HL-60 (cell line): ENCODE measurements around the gene STRN3.
"Not testable (repeated sequence)": the region's sequence is repeated elsewhere in the genome, so short reads cannot be mapped to it uniquely, and the experiment has no call there.

Experiments
- DNase-seq, 2 experiments: peaks; one replicate each; pipeline ENCODE4 v3.0.0-alpha.2; 2010 to 2020; ENCODE audit warnings: low read depth in 1 of 2, low spot score in 1 of 2
- H3K27ac ChIP-seq: fragments of 250-450 bp; sonication (Bioruptor Pico); replicated peaks from 2 replicates; pipeline ENCODE4 v1.5.1; 2020; ENCODE audit warnings: mild to moderate bottlenecking, moderate library complexity
- H3K27me3 ChIP-seq: fragments of 250-450 bp; sonication (Bioruptor Pico); 2 replicates; pipeline ENCODE4 v1.5.1; 2021; ENCODE audit warnings: mild to moderate bottlenecking, moderate library complexity; ENCODE audit not compliant: insufficient read depth, poor library complexity, severe bottlenecking
- H3K4me3 ChIP-seq: replicated peaks from 2 replicates; pipeline ENCODE4 v1.5.1; 2011; ENCODE audit warnings: mild to moderate bottlenecking, control low read depth, low read length; ENCODE audit not compliant: insufficient read depth
- GABPA ChIP-seq: IDR thresholded peaks from 2 replicates; pipeline ENCODE4 v1.6.1; 2012; ENCODE audit warnings: low read depth
- POLR2AphosphoS5 ChIP-seq: IDR thresholded peaks from 2 replicates; pipeline ENCODE4 v1.6.1; 2012; ENCODE audit warnings: low read depth
- SPI1 ChIP-seq: IDR thresholded peaks from 2 replicates; pipeline ENCODE4 v1.6.1; 2012; ENCODE audit warnings: low read depth, mild to moderate bottlenecking, borderline replicate concordance
- TF ChIP-seq, protein P1 (sequence below): IDR thresholded peaks from one replicate; pipeline ENCODE4 v1.5.1; 2011; ENCODE audit warnings: low read length, control low read depth, inconsistent platforms; ENCODE audit not compliant: insufficient read depth
- TF ChIP-seq, protein P2 (sequence below): IDR thresholded peaks from 2 replicates; pipeline ENCODE4 v1.6.1; 2012; ENCODE audit warnings: low read depth; ENCODE audit not compliant: insufficient replicate concordance

Gene STRN3

GRCh38 chr14:30980106-30980704, 46.0 kb downstream of the STRN3 start:
- H3K27me3 ChIP-seq, H3K4me3 ChIP-seq, H3K27ac ChIP-seq: not testable (repeated sequence)
- TF ChIP-seq, protein P1, sequence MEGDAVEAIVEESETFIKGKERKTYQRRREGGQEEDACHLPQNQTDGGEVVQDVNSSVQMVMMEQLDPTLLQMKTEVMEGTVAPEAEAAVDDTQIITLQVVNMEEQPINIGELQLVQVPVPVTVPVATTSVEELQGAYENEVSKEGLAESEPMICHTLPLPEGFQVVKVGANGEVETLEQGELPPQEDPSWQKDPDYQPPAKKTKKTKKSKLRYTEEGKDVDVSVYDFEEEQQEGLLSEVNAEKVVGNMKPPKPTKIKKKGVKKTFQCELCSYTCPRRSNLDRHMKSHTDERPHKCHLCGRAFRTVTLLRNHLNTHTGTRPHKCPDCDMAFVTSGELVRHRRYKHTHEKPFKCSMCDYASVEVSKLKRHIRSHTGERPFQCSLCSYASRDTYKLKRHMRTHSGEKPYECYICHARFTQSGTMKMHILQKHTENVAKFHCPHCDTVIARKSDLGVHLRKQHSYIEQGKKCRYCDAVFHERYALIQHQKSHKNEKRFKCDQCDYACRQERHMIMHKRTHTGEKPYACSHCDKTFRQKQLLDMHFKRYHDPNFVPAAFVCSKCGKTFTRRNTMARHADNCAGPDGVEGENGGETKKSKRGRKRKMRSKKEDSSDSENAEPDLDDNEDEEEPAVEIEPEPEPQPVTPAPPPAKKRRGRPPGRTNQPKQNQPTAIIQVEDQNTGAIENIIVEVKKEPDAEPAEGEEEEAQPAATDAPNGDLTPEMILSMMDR: peak; percentile 18
- peak; percentile 14 to 47 for DNase-seq

GRCh38 chr14:30977752-30978151, 48.4 kb downstream of the STRN3 start:
- no peak overlapping the region for H3K4me3 ChIP-seq
- H3K27me3 ChIP-seq: no peaks in the 10 kb centered on the region
- TF ChIP-seq, protein P2, sequence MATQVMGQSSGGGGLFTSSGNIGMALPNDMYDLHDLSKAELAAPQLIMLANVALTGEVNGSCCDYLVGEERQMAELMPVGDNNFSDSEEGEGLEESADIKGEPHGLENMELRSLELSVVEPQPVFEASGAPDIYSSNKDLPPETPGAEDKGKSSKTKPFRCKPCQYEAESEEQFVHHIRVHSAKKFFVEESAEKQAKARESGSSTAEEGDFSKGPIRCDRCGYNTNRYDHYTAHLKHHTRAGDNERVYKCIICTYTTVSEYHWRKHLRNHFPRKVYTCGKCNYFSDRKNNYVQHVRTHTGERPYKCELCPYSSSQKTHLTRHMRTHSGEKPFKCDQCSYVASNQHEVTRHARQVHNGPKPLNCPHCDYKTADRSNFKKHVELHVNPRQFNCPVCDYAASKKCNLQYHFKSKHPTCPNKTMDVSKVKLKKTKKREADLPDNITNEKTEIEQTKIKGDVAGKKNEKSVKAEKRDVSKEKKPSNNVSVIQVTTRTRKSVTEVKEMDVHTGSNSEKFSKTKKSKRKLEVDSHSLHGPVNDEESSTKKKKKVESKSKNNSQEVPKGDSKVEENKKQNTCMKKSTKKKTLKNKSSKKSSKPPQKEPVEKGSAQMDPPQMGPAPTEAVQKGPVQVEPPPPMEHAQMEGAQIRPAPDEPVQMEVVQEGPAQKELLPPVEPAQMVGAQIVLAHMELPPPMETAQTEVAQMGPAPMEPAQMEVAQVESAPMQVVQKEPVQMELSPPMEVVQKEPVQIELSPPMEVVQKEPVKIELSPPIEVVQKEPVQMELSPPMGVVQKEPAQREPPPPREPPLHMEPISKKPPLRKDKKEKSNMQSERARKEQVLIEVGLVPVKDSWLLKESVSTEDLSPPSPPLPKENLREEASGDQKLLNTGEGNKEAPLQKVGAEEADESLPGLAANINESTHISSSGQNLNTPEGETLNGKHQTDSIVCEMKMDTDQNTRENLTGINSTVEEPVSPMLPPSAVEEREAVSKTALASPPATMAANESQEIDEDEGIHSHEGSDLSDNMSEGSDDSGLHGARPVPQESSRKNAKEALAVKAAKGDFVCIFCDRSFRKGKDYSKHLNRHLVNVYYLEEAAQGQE: no peak
- TF ChIP-seq, protein P1: no peak
- TF ChIP-seq GABPA (no peak), SPI1 (no peak), POLR2AphosphoS5 (no peak)
- H3K27ac ChIP-seq: no peak overlapping the region
- no peak for DNase-seq

GRCh38 chr14:30974628-30975027, 51.6 kb downstream of the STRN3 start:
- no peak for TF ChIP-seq GABPA
- no peak for TF ChIP-seq POLR2AphosphoS5
- TF ChIP-seq, protein P1: no peak
- Histone ChIP-seq H3K4me3 (no peak overlapping the region), H3K27me3 (no peaks in the 10 kb centered on the region), H3K27ac (no peak overlapping the region)
- DNase-seq: no peak

DNA sequence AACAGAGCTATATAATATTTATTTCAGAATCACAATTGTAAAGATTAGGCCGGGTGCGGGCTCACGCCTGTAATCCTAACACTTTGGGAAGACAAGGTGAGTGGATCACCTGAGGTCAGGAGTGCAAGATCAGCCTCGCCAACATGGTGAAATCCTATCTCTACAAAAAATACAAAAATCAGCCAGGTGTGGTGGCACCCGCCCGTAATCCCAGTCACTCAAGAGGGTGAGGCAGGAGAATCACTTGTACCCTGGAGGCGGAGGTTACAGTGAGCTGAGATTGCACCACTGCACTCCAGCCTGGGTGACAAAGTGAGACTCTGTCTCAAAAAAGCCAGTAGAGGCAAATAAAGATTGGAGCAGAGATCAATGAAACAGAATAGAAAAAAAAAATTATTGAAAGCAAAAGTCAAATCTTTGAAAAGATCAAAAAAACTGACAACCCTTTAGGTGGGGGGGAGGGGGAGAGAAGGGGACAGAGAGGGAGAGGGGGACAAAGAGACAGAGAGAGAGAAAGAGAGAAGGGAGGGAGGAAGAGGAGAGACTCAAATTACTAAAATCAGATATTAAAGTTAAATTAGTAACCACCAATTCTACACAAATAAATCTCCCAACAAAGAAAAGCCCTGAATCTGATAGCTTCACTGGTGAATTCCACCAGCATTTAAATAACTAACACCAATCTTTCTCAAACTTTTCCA, 53.1 kb downstream of the STRN3 start:
- TF ChIP-seq GABPA (no peak), SPI1 (no peak), POLR2AphosphoS5 (no peak)
- TF ChIP-seq, protein P2: no peak
- TF ChIP-seq, protein P1: no peak
- no peaks in the 10 kb centered on the region for H3K27me3 ChIP-seq
- H3K4me3 ChIP-seq: no peak overlapping the region
- H3K27ac ChIP-seq: no peak overlapping the region
- no peak for DNase-seq

DNA sequence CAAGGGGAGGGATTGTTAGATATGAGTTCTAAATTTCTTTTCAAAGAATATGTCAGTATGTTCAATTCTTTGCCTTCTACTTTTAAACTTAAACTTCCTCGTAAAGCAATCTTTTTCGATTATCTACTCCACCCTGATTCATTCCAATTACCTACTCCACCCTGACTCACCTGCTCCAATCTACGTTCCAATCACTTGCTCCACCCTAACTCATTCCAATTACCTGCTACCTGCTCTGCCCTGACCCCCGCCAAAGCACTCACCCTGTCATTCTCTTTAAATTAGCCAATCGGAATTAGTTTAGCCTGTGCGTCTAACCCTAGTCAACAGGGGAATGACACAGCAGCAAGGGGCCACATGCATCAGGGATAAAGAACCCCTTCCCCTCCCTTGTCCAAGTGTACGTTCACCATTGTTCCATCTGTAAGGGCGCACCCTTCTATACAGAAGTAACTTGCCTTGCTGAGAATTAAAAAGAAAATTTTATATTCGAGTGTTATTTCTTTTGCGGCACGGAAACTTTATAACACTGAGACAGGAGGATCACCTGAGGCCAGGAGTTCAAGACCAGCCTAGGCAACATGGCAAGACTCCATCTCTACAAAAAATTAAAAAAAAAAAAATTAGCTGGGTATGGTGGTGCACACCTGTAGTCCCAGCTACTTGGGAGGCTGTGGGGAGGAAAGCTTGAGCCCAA, 54.0 kb downstream of the STRN3 start:
- H3K27ac ChIP-seq, H3K27me3 ChIP-seq, DNase-seq, H3K4me3 ChIP-seq: not testable (repeated sequence)
